ENCODE measurements around the gene MPC1L.

The MPC1L gene

GRCh38 chrX:40628506-40628905 is 5.3 kb downstream of the MPC1L start:
- no peak for DNase-seq (ENCODE audit: low spot score)

- no peak for DNase-seq (ENCODE audit: low spot score)
These were observed 9.0 kb downstream of the MPC1L start for GRCh38 chrX:40632199-40632598.

- no peak for DNase-seq (ENCODE audit: low spot score)
These were observed 14.5 kb downstream of the MPC1L start for GRCh38 chrX:40637687-40638086.

GRCh38 chrX:40644176-40644575 is 20.9 kb downstream of the MPC1L start:
- DNase-seq (ENCODE audit: low spot score): no peak

- DNase-seq (ENCODE audit: low spot score): no peak
These were observed 21.7 kb downstream of the MPC1L start for GRCh38 chrX:40644821-40645358.

- DNase-seq (ENCODE audit: low spot score): no peak
These were observed 23.5 kb downstream of the MPC1L start for GRCh38 chrX:40646489-40647306.

GRCh38 chrX:40647307-40648197 is 24.3 kb downstream of the MPC1L start, which contains the start of gene CXorf38:
Gene CXorf38, minus strand, starts transcription at chrX:40647561. Its CDS starts 41 bp downstream, at chrX:40647520.
- peak; percentile 95 for DNase-seq (ENCODE audit: low spot score)

GRCh38 chrX:40651620-40652223 is 28.5 kb downstream of the MPC1L start:
- no peak for DNase-seq (ENCODE audit: low spot score)

- DNase-seq (ENCODE audit: low spot score): no peak
These were observed 29.4 kb downstream of the MPC1L start for GRCh38 chrX:40652664-40653063.

- no peak for DNase-seq (ENCODE audit: low spot score)
These were observed 30.3 kb downstream of the MPC1L start for GRCh38 chrX:40653535-40653934.

- DNase-seq (ENCODE audit: low spot score): no peak
These were observed 37.2 kb downstream of the MPC1L start for GRCh38 chrX:40660381-40660780.

GRCh38 chrX:40661489-40661888 is 38.3 kb downstream of the MPC1L start:
- DNase-seq (ENCODE audit: low spot score): no peak

GRCh38 chrX:40663078-40663740 is 40.0 kb downstream of the MPC1L start:
- no peak for DNase-seq (ENCODE audit: low spot score)

- DNase-seq (ENCODE audit: low spot score): no peak
These were observed 40.8 kb downstream of the MPC1L start for GRCh38 chrX:40663880-40664630.

GRCh38 chrX:40671126-40671525 is 47.9 kb downstream of the MPC1L start:
- DNase-seq (ENCODE audit: low spot score): no peak
